Erythroblast (primary cell): ENCODE data around the gene SOX8.

Source experiments
- DNase-seq, 2 experiments: peaks; one replicate each; lab custom pipeline; 2025; lab: John Stamatoyannopoulos, UW
- GATA1 ChIP-seq: IDR thresholded peaks from 2 replicates; pipeline ENCODE4 v1.6.1; 2011; ENCODE audit warnings: low read depth, mild to moderate bottlenecking, control low read depth, low read length, moderate library complexity
- POLR2A ChIP-seq: IDR thresholded peaks from 2 replicates; pipeline ENCODE4 v1.6.1; 2011; ENCODE audit warnings: mild to moderate bottlenecking, low read length

Gene SOX8

DNA sequence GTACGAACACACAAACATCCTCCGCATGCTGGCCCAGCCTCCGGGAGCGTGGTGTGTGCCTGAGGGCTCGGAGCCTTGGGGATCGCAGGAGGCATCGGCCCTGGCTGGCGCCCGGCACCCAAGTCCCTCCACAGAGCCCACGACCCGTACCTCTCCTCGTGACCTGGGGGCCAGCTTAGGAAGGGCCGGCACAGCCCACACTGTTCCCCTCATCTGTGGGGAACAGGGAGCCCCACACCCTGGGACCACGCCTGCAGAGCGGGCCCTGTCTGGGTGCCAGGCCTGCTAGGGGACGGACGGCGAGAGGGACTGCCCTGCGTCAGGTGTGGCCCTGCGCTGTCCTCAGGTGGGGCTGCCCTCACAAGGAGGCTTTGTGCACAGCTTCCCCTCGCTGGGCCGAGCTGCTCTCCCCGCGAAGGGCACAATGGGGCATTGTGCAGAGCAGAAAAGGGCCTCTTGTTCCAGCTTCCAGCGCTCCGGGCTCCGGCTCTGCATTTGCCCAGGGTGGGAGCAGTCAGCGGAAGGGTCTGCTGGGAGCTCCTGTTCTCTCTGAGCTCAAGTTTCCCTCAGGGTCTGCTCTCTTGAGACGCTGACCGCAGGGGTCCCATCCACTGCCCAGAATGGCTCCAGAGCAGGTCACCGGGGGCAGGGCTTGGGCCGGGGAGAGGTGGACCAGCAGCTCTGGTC is 9.1 kb upstream of the SOX8 start:
- no peak for DNase-seq
- TF ChIP-seq GATA1, result no peak
- TF ChIP-seq POLR2A, result no peak

DNA sequence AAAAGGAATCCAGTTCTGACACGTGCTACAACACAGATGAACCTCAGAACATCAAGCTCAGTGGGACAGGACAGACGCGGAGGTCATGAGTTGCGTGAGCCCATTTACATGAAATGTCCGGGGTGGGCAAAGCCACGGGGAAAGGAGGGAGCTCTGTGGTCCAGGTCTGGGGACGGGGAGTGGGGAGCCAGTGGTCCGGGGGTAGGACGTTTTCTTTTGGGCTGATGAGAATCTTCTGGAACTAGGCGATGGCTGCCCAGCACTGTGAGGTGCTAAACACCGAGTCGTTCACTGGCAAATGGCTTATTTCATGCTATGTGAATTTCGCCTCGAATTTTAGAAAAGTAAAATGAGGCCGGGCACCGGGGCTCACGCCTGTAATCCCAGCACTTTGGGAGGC is 8.2 kb upstream of the SOX8 start:
- TF ChIP-seq POLR2A (no peak), GATA1 (no peak)
- no peak for DNase-seq

DNA sequence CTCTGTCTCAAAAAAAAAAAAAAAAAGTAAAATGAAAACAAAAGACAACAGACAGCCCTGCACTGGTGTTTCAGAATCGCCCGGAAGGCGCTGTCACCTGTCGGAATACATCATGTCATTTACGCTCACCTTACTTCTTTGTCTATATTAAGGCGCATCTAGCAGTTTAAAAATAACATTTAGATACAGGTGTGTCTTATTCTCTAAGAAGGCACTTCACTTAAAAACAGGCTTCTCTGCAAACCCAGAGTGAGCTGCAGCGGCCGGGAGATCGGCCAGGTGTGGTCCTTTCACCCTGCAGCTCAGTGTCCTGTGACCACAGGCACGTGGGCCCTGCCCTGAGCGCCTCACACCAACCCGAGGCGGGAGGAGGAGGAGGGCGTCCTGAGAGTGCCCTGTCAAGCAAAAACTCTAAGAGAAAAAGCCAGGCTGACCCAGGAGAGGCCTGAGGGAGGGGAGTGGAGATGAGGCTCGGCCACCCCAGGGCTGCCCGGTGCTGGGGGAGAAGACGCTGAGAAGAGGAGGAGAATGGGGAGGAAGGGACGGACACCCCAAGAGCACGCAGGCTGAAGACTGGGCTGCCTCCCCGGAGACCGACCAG is 7.5 kb upstream of the SOX8 start:
- DNase-seq, result no peak
- no peak for TF ChIP-seq GATA1
- no peak for TF ChIP-seq POLR2A

DNA sequence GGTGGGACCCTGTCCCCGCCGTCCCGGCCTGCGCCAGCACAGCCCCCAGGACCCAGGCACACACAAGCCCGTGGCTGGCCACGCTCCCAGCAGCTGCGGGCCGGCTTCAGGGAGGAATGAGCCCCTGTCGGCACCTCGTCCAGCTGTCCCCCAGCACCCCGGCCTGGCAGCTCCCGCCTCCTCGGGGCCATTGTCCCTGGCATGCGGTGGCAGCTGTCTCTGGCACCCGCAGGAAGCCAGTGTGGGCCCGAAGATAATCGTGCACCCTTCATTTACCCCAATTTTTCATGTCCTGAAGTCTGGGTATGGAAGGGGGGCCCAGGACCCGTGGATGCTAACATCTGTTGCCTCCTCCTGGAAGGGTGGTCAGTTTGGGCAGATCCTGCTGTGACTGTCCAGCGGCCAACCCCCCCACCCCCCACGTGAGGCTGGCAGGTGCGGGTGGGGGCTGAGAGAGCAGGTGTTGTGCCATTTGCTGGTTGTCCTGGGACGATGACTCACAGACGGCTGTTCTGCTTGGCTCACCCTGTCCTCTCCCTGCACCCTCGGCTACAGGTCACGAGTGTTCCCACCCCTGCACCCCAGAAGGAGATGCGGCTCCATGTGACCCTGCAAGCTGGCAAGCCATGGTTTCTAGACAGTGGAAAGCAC is 6.8 kb upstream of the SOX8 start:
- DNase-seq, result no peak

DNA sequence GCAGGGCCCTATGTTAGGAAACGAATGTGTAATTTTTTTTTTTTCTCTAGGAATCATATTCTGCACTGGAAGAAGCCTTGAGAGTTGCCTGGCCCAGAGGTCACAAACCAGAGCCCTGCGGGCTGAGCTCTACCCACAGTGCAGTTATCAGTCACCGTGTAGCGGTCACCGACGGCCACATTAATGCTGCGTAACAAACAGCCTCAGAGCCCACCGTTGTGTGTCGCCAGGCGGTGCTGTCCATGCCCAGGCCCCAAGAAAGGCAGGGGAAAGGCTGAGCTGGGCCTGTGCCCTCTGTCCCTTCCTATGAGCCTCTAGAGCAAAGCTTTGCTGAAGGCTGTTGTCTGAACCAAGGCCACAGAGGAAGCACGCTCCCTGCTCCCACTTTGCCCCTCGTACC is 6.3 kb upstream of the SOX8 start:
- TF ChIP-seq GATA1 (no peak), POLR2A (no peak)
- no peak for DNase-seq

More for the DNA sequence above, 6.8 kb upstream of the SOX8 start:
- TF ChIP-seq POLR2A (no peak), GATA1 (no peak)

DNA sequence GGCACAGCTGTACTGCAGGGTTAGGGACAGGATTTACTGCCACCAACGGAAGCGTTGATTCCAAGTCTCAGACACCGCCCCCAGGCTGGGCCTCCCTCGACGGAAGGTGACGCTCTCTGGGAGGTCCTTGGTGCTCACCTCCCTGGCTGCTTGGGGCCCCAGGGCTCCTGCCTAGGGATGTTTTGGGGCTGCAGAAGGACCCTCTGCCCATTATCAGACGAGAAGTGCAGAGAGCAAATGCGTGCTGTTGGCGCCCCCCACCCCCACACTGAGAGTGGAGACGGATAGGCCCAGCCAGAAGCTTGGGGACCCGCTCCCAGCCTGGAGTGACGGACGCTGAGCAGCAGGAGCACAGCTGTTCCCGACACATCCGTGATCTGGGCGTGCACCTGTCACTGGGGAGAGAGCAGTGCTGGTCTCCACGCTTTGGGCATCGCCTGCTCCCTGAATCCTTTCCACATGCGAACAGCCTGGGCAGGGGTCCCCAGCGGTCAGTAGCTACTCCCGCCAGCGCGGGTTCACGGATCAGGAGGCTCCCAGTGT is 5.1 kb upstream of the SOX8 start:
- DNase-seq, result no peak
- no peak for TF ChIP-seq GATA1
- no peak for TF ChIP-seq POLR2A

DNA sequence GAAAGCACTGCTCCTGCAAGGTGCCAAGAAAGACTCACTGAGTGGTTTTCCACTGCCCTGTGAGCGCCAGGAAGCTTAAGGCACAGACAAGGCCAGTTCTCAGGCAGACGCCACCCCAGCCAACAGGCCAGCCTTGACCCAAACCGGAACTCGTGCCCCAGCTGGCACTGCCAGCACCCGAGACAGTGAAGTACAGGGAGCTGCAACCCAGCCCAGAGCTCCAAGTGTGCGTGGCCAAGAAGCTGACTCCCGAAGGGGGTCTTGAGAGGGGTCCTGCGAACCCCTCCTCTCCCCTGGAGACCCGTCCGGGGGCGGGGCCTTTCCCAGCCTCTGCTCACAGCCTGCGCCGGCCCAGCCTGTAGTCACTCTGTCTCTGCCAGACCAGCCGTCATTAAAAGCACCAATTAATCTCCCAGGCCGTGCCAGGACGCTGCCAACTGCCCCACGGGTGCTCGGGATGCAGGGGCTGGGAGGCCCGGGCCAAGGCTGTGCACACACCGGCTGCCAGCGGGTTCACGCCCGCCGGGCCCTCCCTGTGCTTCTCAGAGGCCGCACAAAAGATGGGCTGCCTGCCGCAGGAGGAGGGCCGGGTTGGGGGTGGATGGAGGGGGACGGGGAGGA is 4.4 kb upstream of the SOX8 start:
- TF ChIP-seq GATA1, result no peak
- TF ChIP-seq POLR2A, result no peak
- DNase-seq, result no peak

DNA sequence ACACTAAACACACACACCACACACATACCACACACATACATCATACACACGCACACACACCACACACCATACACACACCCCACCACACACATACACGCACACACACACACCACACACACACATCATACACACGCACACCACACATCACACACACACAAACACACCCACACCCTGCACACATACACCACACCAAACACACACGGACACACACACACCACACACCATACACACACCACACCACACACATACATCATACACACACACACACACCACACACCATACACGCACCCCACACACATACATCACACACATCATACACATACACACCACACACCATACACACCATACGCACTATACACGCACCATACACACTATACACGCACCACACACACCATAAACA is 3.7 kb upstream of the SOX8 start:
- no peak for DNase-seq
- TF ChIP-seq GATA1, result no peak
- TF ChIP-seq POLR2A, result no peak

DNA sequence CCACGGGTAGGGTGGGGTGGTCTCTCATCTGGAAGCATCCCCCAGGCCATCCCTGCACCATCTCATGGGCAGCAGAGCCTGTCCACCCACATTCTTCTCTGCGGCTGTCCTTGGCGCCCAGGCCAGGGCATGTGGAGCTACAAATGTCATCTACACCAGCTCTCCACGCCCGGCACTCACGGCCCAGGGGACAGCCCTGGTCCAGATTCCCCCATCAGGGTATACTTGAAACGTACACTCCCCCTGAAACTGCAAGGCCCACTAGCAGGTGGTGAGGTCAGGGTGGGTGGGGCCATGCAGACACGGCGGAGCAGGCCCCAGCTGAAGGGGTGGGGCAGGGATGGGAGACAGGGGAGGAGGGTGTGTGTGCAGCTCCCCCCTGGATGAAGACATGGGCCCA is 3.2 kb upstream of the SOX8 start:
- TF ChIP-seq POLR2A (no peak), GATA1 (no peak)
- no peak for DNase-seq

DNA sequence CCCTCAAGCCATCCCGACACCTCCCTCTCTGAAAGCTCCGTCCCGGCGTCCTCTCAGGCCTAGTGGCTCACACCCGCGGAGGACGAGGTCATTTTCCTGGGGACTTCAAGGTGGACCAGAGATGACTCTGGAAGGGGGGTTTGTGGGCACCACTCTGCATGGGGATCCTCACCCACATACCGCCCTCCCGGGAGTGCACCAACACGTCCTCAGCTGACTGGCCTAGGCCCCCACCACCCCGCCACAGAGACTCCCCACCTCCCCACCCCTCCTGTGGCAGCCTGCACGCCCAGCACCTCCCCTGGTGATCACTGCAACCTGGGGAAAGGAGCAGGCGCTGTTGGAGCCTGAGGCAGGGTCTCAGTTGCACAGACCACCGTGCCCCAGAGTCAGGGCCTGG is 2.4 kb upstream of the SOX8 start:
- TF ChIP-seq GATA1 (no peak), POLR2A (no peak)
- DNase-seq, result no peak

DNA sequence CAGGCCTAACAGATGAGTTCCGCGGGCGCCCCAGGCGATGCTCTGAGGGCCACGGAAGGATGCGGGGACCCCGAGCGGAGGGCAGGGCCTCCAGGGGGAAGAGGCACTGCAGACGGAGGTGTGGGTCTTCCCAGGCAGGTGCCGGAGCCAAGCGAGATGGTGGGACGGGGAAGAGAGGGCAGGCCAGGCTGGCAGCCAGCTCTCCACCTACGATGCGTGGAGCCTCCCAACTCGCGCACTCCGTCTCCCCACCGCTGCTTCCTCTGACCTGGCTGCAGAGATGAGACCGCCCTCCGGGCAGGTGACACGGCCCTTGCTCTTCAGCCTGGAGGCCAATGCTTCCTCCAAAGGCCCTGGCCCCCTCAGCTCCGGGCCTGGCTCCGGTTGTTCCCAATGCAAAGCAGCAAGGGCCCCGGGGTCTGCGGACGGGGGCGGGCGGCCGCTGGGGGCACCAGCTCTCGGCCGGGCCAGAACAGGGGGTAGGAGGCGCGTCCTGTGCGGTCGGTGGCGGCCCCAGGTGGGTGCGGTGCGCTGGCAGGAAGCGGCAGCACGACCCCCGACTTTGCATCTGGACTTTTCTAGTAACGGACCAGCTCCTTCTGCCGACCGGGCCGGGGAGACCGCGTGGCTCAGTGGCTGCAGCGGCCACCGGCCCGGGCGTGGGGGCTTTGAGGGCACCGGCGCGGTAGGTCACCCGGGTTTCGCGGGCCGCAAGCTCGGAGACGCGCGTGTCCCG is 1.5 kb upstream of the SOX8 start:
- no peak for DNase-seq
- TF ChIP-seq POLR2A (no peak), GATA1 (no peak)

DNA sequence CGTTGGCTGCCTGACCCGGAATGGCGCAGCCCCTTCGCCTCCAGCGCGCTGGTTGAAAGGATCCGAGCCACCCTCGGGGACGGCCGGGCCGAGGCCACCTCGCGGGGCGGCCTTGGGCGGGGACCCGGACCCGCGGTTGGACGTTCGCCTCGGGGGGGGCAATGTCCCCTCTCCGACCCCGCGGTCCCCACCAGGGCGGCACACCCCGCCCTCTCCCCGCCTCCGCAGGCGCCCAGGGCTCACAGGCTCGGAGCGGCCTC is 1.0 kb upstream of the SOX8 start:
- no peak for TF ChIP-seq GATA1
- DNase-seq, result no peak

DNA sequence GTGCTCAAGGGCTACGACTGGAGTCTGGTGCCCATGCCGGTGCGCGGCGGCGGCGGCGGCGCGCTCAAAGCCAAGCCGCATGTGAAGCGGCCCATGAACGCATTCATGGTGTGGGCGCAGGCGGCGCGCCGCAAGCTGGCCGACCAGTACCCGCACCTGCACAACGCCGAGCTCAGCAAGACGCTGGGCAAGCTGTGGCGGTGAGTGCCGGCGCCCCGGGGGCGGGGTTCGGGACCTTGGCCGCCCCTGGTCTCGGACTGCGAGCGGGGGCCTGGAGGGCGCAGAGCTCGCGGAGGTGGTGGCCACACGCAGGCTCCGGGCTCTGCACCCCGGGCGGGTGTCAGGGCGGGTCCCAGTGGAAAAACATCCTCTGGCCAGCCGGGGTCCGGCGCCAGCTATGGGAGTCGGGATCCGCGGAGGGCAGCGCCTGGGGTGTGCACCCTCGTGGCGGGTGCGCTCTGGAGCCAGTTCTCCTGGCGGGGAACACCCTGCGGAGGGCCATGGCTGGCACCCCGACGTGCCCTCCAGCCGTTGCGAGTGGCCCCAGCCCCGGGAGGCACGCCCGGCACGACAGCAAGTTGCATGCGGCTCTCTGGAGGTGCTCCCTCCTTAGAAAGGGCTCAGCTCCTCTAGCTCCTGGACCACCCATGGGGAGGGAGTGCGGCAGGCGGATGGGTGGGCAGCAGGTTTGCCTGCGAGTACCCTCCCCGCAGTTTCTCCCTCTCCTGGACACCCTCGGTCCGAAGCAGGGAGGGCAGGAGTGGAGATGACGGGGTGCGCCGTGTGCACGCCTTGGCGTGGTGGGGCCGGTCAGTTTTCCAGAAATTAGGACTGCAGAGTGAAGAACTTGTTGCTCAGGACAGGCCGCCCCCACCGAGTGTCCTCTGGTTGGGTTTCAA is 824 bp downstream of the SOX8 start:
- TF ChIP-seq POLR2A, result no peak
- TF ChIP-seq GATA1, result no peak
- no peak for DNase-seq
